WTC11 (cell line): ENCODE data around the gene TPRG1L.

Experiments
- ATF2 ChIP-seq: sonication (generic); formaldehyde crosslinking; IDR thresholded peaks from 2 replicates; pipeline ENCODE4 v1.8.1; 2022; ENCODE audit warnings: low read depth, missing genetic modification reagents, borderline replicate concordance
- CTCF ChIP-seq: fragments of 200-600 bp; IDR thresholded peaks from 2 replicates; pipeline ENCODE4 v1.8.0; 2022; ENCODE audit warnings: antibody characterized with exemption
- FOXJ3 ChIP-seq: sonication (generic); formaldehyde crosslinking; IDR thresholded peaks from 2 replicates; pipeline ENCODE4 v1.9.0; 2021; ENCODE audit warnings: missing genetic modification reagents, mild to moderate bottlenecking, borderline replicate concordance
- MAX ChIP-seq: sonication (generic); formaldehyde crosslinking; IDR thresholded peaks from 2 replicates; pipeline ENCODE4 v1.8.0; 2022; ENCODE audit warnings: mild to moderate bottlenecking, missing genetic modification reagents
- MXD4 ChIP-seq: fragments of 250-450 bp; sonication (Bioruptor Pico); IDR thresholded peaks from 2 replicates; pipeline ENCODE4 v1.8.0; 2021; ENCODE audit warnings: mild to moderate bottlenecking, moderate library complexity, borderline replicate concordance
- NFATC4 ChIP-seq: fragments of 250-450 bp; sonication (Bioruptor Pico); IDR thresholded peaks from 2 replicates; pipeline ENCODE4 v1.9.0; 2021; ENCODE audit warnings: mild to moderate bottlenecking
- SMAD3 ChIP-seq: sonication (generic); formaldehyde crosslinking; IDR thresholded peaks from 2 replicates; pipeline ENCODE4 v1.8.0; 2022; ENCODE audit warnings: missing genetic modification reagents, mild to moderate bottlenecking, borderline replicate concordance
- SMAD4 ChIP-seq: sonication (generic); formaldehyde crosslinking; IDR thresholded peaks from 2 replicates; pipeline ENCODE4 v1.8.0; 2022; ENCODE audit warnings: mild to moderate bottlenecking, missing genetic modification reagents
- TEAD4 ChIP-seq: sonication (generic); formaldehyde crosslinking; IDR thresholded peaks from 2 replicates; pipeline ENCODE4 v1.8.0; 2022; ENCODE audit warnings: mild to moderate bottlenecking, missing genetic modification reagents
- TP53 ChIP-seq: sonication (generic); formaldehyde crosslinking; IDR thresholded peaks from 2 replicates; pipeline ENCODE4 v1.8.1; 2023; ENCODE audit warnings: mild to moderate bottlenecking, missing genetic modification reagents

GRCh38 chr1:3578433-3578805, 46.4 kb upstream of the TPRG1L start:
- TF ChIP-seq CTCF, result no peak
- no peak for TF ChIP-seq MAX (CRISPR knock-in tag)
- no peak for TF ChIP-seq NFATC4 (CRISPR knock-in tag)
- TF ChIP-seq SMAD3 (CRISPR knock-in tag), result no peak
- TF ChIP-seq SMAD4 (CRISPR knock-in tag), result no peak
- TF ChIP-seq FOXJ3 (CRISPR knock-in tag), result no peak
- no peak for TF ChIP-seq TP53 (CRISPR knock-in tag)
- TF ChIP-seq TEAD4 (CRISPR knock-in tag), result no peak
- TF ChIP-seq ATF2 (CRISPR knock-in tag), result no peak
- TF ChIP-seq MXD4 (CRISPR knock-in tag), result no peak
